ENCODE data around the gene HIPK2. TPM values are rescaled to one million over a fixed set of nuclear protein-coding genes. Genes with fewer than 3 reads are reported as not detected.

Gene HIPK2
- total RNA-seq, 1 donor = 12.7 TPM

DNA sequence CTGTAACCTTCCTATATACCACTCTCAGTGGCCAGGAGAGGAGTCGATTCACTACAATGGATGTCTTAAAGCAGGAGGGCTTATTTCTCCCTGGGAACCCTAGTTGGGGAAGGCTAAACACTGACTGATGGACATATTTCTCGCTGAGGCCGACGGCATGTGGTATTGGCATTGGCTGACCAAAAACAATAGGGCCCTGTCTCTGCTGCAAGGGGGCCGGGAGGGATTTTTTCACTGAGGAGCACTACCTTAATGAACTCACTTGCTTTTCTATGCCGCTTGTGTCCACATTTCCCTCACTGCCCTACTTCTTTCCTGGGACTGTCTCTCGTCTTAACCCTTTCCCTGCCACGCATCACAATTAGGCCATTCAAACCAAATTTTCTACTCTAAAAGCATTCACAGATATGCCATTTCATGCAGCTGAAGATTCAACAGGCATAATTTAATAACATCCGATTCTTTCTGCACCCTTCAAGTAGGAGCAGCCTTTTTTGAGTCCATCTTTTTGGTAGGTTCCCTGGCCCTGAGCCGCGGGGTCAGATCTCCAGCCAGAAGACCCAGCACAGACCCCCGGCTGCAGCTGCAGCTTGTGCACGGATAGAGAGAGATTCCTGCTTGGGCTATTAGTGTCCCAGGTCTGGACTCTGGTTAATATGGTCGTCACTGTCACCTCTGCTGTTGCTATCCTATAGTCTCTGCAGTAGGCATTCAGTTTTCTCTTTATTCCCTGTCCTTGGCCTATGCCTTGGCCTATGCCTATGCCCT, 118.7 kb downstream of the HIPK2 start:
- H4K20me1 ChIP-seq (ENCODE audit: insufficient read depth, low read length) = peaks cover 14% of the 10 kb centered on the region
- TF ChIP-seq, protein P1, sequence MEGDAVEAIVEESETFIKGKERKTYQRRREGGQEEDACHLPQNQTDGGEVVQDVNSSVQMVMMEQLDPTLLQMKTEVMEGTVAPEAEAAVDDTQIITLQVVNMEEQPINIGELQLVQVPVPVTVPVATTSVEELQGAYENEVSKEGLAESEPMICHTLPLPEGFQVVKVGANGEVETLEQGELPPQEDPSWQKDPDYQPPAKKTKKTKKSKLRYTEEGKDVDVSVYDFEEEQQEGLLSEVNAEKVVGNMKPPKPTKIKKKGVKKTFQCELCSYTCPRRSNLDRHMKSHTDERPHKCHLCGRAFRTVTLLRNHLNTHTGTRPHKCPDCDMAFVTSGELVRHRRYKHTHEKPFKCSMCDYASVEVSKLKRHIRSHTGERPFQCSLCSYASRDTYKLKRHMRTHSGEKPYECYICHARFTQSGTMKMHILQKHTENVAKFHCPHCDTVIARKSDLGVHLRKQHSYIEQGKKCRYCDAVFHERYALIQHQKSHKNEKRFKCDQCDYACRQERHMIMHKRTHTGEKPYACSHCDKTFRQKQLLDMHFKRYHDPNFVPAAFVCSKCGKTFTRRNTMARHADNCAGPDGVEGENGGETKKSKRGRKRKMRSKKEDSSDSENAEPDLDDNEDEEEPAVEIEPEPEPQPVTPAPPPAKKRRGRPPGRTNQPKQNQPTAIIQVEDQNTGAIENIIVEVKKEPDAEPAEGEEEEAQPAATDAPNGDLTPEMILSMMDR (IDR thresholded peaks at IDR 0.05; ENCODE audit: extremely low read depth, low read depth, low read length) = no peak

DNA sequence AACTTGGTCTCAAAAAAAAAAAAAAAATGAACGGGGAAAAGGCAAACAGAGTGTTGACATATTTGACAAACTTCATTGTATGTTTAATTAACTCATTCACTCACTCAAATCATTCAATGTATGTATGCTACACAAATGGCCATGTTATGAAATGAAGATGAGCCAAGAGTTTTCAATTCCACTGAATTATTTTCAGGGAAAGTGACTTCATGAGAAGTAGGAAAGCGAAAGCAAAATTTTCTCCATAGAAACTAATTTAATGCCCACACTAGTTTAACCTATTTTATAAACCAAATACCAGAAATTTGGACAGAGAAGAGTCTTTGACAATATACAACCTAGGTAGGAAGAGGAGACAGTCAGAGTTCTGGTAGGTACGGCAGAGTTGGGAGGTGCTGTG, 119.5 kb downstream of the HIPK2 start:
- no peak for DNase-seq (ENCODE audit: insufficient read length, low spot score, missing footprints)
- H3K4me3 ChIP-seq (ENCODE audit: insufficient read depth, low read length) = no peak overlapping the region
- H3K27ac ChIP-seq (ENCODE audit: low read depth, low read length) = peak overlapping the region; percentile 61
- H3K79me2 ChIP-seq (ENCODE audit: insufficient read depth, low read length) = peaks cover 90% of the 10 kb centered on the region
- peaks cover 9% of the 10 kb centered on the region for H3K36me3 ChIP-seq (ENCODE audit: insufficient read depth, low read length)
- peaks cover 28% of the 10 kb centered on the region for H3K4me1 ChIP-seq (ENCODE audit: insufficient read depth, low read length)
- H3K9me3 ChIP-seq (ENCODE audit: low read depth, low read length) = no peaks in the 10 kb centered on the region
- H3K27me3 ChIP-seq (ENCODE audit: insufficient read depth, low read length) = no peaks in the 10 kb centered on the region
- TF ChIP-seq, protein P1 (IDR thresholded peaks at IDR 0.05; ENCODE audit: extremely low read depth, low read depth, low read length) = no peak
- peak overlapping the region; percentile 61 for H3K4me2 ChIP-seq (ENCODE audit: insufficient read depth, low read length)
- no peak overlapping the region for H2AFZ ChIP-seq (ENCODE audit: low read length)
- H4K20me1 ChIP-seq (ENCODE audit: insufficient read depth, low read length) = peaks cover 14% of the 10 kb centered on the region

More for the DNA sequence above, 118.7 kb downstream of the HIPK2 start:
- Histone ChIP-seq H3K79me2 (ENCODE audit: insufficient read depth, low read length) (peaks cover 92% of the 10 kb centered on the region), H3K4me1 (ENCODE audit: insufficient read depth, low read length) (peaks cover 28% of the 10 kb centered on the region), H3K9me3 (ENCODE audit: low read depth, low read length) (no peaks in the 10 kb centered on the region), H3K27me3 (ENCODE audit: insufficient read depth, low read length) (no peaks in the 10 kb centered on the region), H3K4me3 (ENCODE audit: insufficient read depth, low read length) (no peak overlapping the region), H3K27ac (ENCODE audit: low read depth, low read length) (peak overlapping the region; percentile 61), H3K36me3 (ENCODE audit: insufficient read depth, low read length) (peaks cover 9% of the 10 kb centered on the region), H3K4me2 (ENCODE audit: insufficient read depth, low read length) (peak overlapping the region; percentile 61), H2AFZ (ENCODE audit: low read length) (peak overlapping the region; percentile 57)
- no peak for DNase-seq (ENCODE audit: insufficient read length, low spot score, missing footprints)

DNA sequence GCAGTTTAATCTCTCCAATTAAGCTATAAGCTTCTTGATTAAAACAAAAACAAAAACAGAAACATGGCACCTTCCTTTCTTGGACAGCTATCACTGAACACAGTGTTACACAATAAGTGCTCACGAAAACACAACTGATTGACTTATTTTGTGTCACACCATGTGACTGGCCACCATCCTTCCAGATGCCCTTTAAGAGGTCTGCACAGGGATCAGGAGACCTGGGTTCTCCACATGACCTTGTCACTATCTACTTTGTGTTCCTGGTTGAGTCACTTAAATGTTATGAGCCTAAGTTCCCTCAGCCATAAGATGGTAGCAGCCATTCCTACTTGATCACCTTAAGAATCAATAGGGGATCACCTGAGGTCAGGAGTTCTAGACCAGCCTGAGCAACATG, 120.1 kb downstream of the HIPK2 start:
- Histone ChIP-seq H3K4me2 (ENCODE audit: insufficient read depth, low read length) (no peak overlapping the region), H3K79me2 (ENCODE audit: insufficient read depth, low read length) (peaks cover 88% of the 10 kb centered on the region), H3K27ac (ENCODE audit: low read depth, low read length) (peak overlapping the region; percentile 61), H4K20me1 (ENCODE audit: insufficient read depth, low read length) (peaks cover 10% of the 10 kb centered on the region), H2AFZ (ENCODE audit: low read length) (no peak overlapping the region), H3K4me3 (ENCODE audit: insufficient read depth, low read length) (no peak overlapping the region), H3K27me3 (ENCODE audit: insufficient read depth, low read length) (no peaks in the 10 kb centered on the region), H3K4me1 (ENCODE audit: insufficient read depth, low read length) (peaks cover 28% of the 10 kb centered on the region), H3K9me3 (ENCODE audit: low read depth, low read length) (no peaks in the 10 kb centered on the region), H3K36me3 (ENCODE audit: insufficient read depth, low read length) (peaks cover 9% of the 10 kb centered on the region)
- TF ChIP-seq, protein P1 (IDR thresholded peaks at IDR 0.05; ENCODE audit: extremely low read depth, low read depth, low read length) = no peak
- DNase-seq (ENCODE audit: insufficient read length, low spot score, missing footprints) = no peak

DNA sequence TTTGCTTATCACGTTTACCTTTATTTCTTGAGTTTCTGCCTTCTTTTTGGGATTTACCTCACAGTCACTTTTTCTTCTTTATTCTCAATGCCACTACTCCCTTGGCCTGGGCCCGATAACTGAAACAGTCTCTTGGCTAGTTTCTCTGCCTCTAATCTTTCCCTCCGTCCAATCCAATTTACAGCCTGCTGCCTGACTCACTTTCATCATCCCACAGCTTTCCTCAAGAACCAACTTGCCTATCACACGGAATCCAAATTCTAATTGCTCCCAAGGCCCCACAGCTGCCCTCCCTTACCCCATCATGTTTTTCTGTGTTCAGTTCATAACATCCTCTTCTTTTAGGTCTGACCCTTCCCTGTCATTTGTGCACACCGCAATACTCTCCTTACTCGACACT, 121.4 kb downstream of the HIPK2 start:
- DNase-seq (ENCODE audit: insufficient read length, low spot score, missing footprints) = no peak

More for the DNA sequence above, 121.4 kb downstream of the HIPK2 start:
- peaks cover 35% of the 10 kb centered on the region for H3K4me1 ChIP-seq (ENCODE audit: insufficient read depth, low read length)
- H3K27me3 ChIP-seq (ENCODE audit: insufficient read depth, low read length) = no peaks in the 10 kb centered on the region
- H3K4me2 ChIP-seq (ENCODE audit: insufficient read depth, low read length) = no peak overlapping the region
- H3K27ac ChIP-seq (ENCODE audit: low read depth, low read length) = peak overlapping the region; percentile 35
- peaks cover 10% of the 10 kb centered on the region for H4K20me1 ChIP-seq (ENCODE audit: insufficient read depth, low read length)
- TF ChIP-seq, protein P1 (IDR thresholded peaks at IDR 0.05; ENCODE audit: extremely low read depth, low read depth, low read length) = no peak
- H3K4me3 ChIP-seq (ENCODE audit: insufficient read depth, low read length) = no peak overlapping the region
- H2AFZ ChIP-seq (ENCODE audit: low read length) = no peak overlapping the region
- peaks cover 11% of the 10 kb centered on the region for H3K36me3 ChIP-seq (ENCODE audit: insufficient read depth, low read length)
- H3K9me3 ChIP-seq (ENCODE audit: low read depth, low read length) = no peaks in the 10 kb centered on the region
- peaks cover 88% of the 10 kb centered on the region for H3K79me2 ChIP-seq (ENCODE audit: insufficient read depth, low read length)
